ENCODE data around the gene CYP27B1. TPM values are rescaled to one million over a fixed set of nuclear protein-coding genes. Genes with fewer than 3 reads are reported as not detected.

CYP27B1 gene
- total and polyA plus RNA-seq, 2 experiments from 2014 or later: 1.1 to 2.7 TPM

DNA sequence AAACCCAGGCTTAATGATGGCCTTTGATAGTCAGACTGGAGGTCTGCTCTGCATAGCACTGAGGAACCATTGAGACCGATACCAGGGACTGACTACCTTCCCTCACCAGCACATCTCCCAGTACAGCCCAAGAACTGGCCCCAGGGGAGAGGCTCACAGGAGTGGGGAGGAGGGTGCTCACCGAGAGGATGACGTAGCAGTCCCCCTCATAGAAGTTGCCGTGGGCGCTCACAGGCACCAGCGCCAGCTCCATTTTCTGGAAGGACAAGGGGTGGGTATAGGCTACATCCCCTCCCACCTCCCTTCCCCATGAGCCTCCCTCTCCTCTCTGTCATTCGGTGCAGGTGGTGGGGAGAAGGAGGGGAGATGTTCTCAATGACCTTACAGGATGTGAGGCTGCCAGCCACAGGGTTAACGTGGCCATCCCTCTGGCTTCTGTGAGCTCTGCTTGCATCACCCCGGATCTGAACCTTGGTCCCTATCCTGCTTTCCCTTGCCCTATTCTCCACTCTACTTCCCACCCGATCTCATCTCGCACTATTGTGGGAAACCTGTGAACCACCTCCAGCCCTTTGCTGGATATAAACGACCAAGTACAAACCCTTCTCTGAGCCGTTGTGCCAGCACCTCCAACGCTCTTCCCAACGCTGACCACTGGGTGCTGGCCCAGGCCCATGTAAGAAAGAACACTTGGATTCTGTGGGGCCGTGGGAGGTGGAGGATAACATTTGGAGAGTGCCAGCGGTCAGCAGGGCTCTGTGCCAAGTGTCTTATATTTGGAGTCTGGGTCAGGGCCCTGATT lies 47.3 kb upstream of the CYP27B1 start:
- H3F3A ChIP-seq (replicated peaks; ENCODE audit: low read depth): peaks cover 7% of the 10 kb centered on the region; the same call in 1 of the 2 replicates
- no peaks in the 10 kb centered on the region for H3K36me3 ChIP-seq (ENCODE audit: insufficient read depth)
- Mint-ChIP-seq H3K4me3 (peak overlapping the region; percentile 49; the same call in 1 of the 3 replicates), H3K36me3 (ENCODE audit: low read depth) (peaks cover 6% of the 10 kb centered on the region; the same call in 1 of the 3 replicates), H3K9me3 (no peaks in the 10 kb centered on the region), H3K27ac (no peak overlapping the region), H3K4me1 (peaks cover 11% of the 10 kb centered on the region), H3K27me3 (ENCODE audit: insufficient read depth, low read depth, poor library complexity) (peaks cover 14% of the 10 kb centered on the region)
- DNase-seq (ENCODE audit: low spot score) (no peak), ATAC-seq (peak; percentile 42)
- 0 out of 2 replicates have a peak, but pooled peaks cover 5% of the 10 kb centered on the region for H3K4me1 ChIP-seq (ENCODE audit: insufficient read depth)
- H3K79me2 ChIP-seq (replicated peaks; ENCODE audit: insufficient read depth): no peaks in the 10 kb centered on the region
- H3K4me3 ChIP-seq: no peak overlapping the region
- H3K9me2 ChIP-seq (ENCODE audit: insufficient read depth): no peaks in the 10 kb centered on the region; the same call in 1 of the 2 replicates
- H2AFZ ChIP-seq: no peak overlapping the region
- H3K4me2 ChIP-seq: 0 out of 2 replicates have a peak overlapping the region, but pooled peaks have one; percentile 55
- H3K27ac ChIP-seq (ENCODE audit: low read depth): no peak overlapping the region
- no peak for TF ChIP-seq JUNB (IDR thresholded peaks at IDR 0.05; ENCODE audit: unreplicated experiment)
- TF ChIP-seq, protein P1, sequence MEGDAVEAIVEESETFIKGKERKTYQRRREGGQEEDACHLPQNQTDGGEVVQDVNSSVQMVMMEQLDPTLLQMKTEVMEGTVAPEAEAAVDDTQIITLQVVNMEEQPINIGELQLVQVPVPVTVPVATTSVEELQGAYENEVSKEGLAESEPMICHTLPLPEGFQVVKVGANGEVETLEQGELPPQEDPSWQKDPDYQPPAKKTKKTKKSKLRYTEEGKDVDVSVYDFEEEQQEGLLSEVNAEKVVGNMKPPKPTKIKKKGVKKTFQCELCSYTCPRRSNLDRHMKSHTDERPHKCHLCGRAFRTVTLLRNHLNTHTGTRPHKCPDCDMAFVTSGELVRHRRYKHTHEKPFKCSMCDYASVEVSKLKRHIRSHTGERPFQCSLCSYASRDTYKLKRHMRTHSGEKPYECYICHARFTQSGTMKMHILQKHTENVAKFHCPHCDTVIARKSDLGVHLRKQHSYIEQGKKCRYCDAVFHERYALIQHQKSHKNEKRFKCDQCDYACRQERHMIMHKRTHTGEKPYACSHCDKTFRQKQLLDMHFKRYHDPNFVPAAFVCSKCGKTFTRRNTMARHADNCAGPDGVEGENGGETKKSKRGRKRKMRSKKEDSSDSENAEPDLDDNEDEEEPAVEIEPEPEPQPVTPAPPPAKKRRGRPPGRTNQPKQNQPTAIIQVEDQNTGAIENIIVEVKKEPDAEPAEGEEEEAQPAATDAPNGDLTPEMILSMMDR (conservative IDR thresholded peaks at IDR 0.05; ENCODE audit: low read depth in 2 of 2): peak; percentile 14 to 37; a peak in 2 of 4 replicates
- H4K20me1 ChIP-seq (replicated peaks; ENCODE audit: insufficient read depth): no peaks in the 10 kb centered on the region; the same call in 1 of the 2 replicates
- no peaks in the 10 kb centered on the region for H3K27me3 ChIP-seq (ENCODE audit: insufficient read depth)

DNA sequence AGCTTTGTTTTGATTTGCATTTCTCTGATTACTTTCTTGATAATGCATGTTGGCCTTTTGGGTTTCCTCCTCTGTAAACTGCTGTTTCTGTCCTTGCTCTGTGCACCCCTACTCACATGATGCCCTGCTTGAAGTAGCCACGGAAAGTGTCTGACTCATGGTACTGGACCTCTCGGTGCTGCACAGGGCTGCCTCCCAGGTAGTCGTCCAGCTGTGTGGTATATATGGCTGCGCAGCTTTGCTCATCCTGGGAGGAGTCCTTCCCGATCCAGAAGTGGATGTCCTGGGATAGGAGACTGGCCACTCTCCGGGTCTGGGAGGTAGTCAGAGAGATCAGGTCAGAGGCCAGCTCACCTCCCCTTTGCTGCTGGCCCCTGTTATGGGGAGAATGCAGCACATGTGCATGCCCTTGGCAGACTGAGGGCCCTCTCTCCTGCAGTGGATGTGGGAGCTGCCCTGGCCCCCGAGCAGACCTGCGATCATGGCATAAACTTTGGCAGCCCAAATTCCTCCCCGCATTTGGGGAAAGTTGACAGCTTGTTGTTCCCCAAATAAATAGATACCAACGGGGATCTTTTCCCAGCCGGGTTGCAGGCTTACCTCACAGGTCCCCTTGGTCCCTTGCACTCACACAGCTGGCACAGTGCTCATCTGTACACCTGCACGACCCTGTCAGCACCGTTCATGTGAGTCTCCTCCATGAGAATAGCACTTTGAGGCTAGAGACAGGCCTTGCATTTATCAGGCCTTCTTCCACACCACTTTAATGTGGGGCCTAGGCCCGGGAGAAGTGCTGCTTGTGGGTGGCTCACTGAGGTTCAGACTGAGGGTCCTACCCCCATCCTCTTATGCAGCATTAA lies 46.5 kb upstream of the CYP27B1 start:
- no peak for ATAC-seq
- no peak overlapping the region for H3K27ac Mint-ChIP-seq

More for the DNA sequence above, 46.5 kb upstream of the CYP27B1 start:
- no peak overlapping the region for H3K4me3 Mint-ChIP-seq
- Histone ChIP-seq H3K79me2 (replicated peaks; ENCODE audit: insufficient read depth) (no peaks in the 10 kb centered on the region), H3K27me3 (ENCODE audit: insufficient read depth) (no peaks in the 10 kb centered on the region), H3F3A (replicated peaks; ENCODE audit: low read depth) (no peaks in the 10 kb centered on the region; the same call in 1 of the 2 replicates), H3K4me3 (no peak overlapping the region), H4K20me1 (replicated peaks; ENCODE audit: insufficient read depth) (no peaks in the 10 kb centered on the region; the same call in 1 of the 2 replicates), H3K36me3 (ENCODE audit: insufficient read depth) (no peaks in the 10 kb centered on the region), H3K9me2 (ENCODE audit: insufficient read depth) (no peaks in the 10 kb centered on the region; the same call in 1 of the 2 replicates), H3K4me1 (ENCODE audit: insufficient read depth) (0 out of 2 replicates have a peak, but pooled peaks cover 5% of the 10 kb centered on the region), H3K27ac (ENCODE audit: low read depth) (no peak overlapping the region), H2AFZ (no peak overlapping the region), H3K4me2 (no peak overlapping the region)
- no peaks in the 10 kb centered on the region for H3K9me3 Mint-ChIP-seq
- peaks cover 4% of the 10 kb centered on the region; the same call in 2 of the 3 replicates for H3K36me3 Mint-ChIP-seq (ENCODE audit: low read depth)
- DNase-seq (ENCODE audit: low spot score): no peak
- peaks cover 11% of the 10 kb centered on the region for H3K4me1 Mint-ChIP-seq
- peaks cover 11% of the 10 kb centered on the region for H3K27me3 Mint-ChIP-seq (ENCODE audit: insufficient read depth, low read depth, poor library complexity)
- TF ChIP-seq, protein P2, sequence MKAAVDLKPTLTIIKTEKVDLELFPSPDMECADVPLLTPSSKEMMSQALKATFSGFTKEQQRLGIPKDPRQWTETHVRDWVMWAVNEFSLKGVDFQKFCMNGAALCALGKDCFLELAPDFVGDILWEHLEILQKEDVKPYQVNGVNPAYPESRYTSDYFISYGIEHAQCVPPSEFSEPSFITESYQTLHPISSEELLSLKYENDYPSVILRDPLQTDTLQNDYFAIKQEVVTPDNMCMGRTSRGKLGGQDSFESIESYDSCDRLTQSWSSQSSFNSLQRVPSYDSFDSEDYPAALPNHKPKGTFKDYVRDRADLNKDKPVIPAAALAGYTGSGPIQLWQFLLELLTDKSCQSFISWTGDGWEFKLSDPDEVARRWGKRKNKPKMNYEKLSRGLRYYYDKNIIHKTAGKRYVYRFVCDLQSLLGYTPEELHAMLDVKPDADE (IDR thresholded peaks at IDR 0.05): no peak
- TF ChIP-seq EZH2phosphoT487 (IDR thresholded peaks at IDR 0.05; ENCODE audit: unreplicated experiment): no peak
- no peak for TF ChIP-seq ZNF331 (CRISPR knock-in tag; IDR thresholded peaks at IDR 0.05; ENCODE audit: low read depth)
- TF ChIP-seq CREB1 (CRISPR knock-in tag; IDR thresholded peaks at IDR 0.05; ENCODE audit: low read depth): no peak
- TF ChIP-seq EZH2 (IDR thresholded peaks at IDR 0.05; ENCODE audit: low read depth, unreplicated experiment): no peak
- no peak for TF ChIP-seq POLR2AphosphoS5 (IDR thresholded peaks at IDR 0.05; ENCODE audit: low read depth)
- TF ChIP-seq ZNF114 (CRISPR knock-in tag; IDR thresholded peaks at IDR 0.05): no peak
- TF ChIP-seq, protein P1 (conservative IDR thresholded peaks at IDR 0.05; ENCODE audit: low read depth in 2 of 2): no peak
- TF ChIP-seq, protein P3, sequence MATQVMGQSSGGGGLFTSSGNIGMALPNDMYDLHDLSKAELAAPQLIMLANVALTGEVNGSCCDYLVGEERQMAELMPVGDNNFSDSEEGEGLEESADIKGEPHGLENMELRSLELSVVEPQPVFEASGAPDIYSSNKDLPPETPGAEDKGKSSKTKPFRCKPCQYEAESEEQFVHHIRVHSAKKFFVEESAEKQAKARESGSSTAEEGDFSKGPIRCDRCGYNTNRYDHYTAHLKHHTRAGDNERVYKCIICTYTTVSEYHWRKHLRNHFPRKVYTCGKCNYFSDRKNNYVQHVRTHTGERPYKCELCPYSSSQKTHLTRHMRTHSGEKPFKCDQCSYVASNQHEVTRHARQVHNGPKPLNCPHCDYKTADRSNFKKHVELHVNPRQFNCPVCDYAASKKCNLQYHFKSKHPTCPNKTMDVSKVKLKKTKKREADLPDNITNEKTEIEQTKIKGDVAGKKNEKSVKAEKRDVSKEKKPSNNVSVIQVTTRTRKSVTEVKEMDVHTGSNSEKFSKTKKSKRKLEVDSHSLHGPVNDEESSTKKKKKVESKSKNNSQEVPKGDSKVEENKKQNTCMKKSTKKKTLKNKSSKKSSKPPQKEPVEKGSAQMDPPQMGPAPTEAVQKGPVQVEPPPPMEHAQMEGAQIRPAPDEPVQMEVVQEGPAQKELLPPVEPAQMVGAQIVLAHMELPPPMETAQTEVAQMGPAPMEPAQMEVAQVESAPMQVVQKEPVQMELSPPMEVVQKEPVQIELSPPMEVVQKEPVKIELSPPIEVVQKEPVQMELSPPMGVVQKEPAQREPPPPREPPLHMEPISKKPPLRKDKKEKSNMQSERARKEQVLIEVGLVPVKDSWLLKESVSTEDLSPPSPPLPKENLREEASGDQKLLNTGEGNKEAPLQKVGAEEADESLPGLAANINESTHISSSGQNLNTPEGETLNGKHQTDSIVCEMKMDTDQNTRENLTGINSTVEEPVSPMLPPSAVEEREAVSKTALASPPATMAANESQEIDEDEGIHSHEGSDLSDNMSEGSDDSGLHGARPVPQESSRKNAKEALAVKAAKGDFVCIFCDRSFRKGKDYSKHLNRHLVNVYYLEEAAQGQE (IDR thresholded peaks at IDR 0.05; ENCODE audit: unreplicated experiment): no peak
- TF ChIP-seq STAT1 (IDR thresholded peaks at IDR 0.05; ENCODE audit: unreplicated experiment): no peak
- TF ChIP-seq JUNB (IDR thresholded peaks at IDR 0.05; ENCODE audit: unreplicated experiment): no peak
